ENCODE data around the gene ADAT2.
A peak's percentile ranks its signal among the peaks of the same experiment; 100 is the strongest.
"Not testable (repeated sequence)": the region's sequence is repeated elsewhere in the genome, so short reads cannot be mapped to it uniquely, and the experiment has no call there.

The ADAT2 gene

DNA sequence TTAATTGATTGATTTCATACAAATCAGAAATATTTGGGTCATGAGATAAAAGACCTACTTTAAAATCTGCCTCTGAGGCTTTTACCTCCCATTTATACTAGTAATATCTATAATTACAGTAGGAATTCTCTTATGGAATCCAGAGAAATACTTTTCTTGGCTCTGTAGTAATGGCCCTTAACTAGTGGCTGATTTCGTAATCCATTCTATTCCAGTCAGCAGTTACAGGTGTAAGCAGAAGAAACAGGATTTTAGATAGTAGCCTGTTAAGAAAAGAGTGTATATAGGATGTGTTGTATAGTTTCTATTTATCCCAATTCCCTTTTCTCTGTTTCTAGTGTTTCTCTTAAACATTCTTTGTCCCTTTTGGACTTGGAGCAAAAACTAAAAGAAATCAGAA, 21.3 kb upstream of the ADAT2 start:
- Histone ChIP-seq H3K9ac (ENCODE audit: low read length in 5 of 5) (no peak overlapping the region), H3K4me1 (ENCODE audit: control insufficient read depth in 5 of 5, insufficient read depth in 5 of 5, low read length in 5 of 5) (no peaks in the 10 kb centered on the region), H3K4me3 (ENCODE audit: low read depth in 1 of 5, low read length in 5 of 5) (no peak overlapping the region), H3K9me3 (ENCODE audit: control insufficient read depth in 5 of 5, low read length in 5 of 5) (no peaks in the 10 kb centered on the region), H3K27me3 (ENCODE audit: control insufficient read depth in 5 of 5, insufficient read depth in 4 of 5, low read length in 5 of 5) (no peaks in the 10 kb centered on the region), H3K27ac (ENCODE audit: low read depth, low read length) (no peak overlapping the region), H3K36me3 (ENCODE audit: control insufficient read depth in 5 of 5, insufficient read depth in 5 of 5, low read length in 5 of 5) (peaks cover 28 to 39% (median 34%) of the 10 kb centered on the region in 5 donors)

DNA sequence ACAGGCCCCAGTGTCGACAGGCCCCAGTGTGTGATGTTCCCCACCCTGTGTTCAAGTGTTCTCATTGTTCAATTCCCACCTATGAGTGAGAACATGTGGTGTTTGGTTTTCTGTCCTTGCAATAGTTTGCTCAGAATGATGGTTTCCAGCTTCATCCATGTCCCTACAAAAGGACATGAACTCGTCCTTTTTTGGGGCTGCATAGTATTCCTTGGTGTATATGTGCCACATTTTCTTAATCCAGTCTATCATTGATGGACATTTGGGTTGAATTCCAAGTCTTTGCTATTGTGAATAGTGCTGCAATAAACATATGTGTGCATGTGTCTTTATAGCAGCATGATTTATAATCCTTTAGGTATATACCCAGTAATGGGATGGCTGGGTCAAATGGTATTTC, 18.3 kb upstream of the ADAT2 start:
- H3K36me3 ChIP-seq (ENCODE audit: control insufficient read depth in 5 of 5, insufficient read depth in 5 of 5, low read length in 5 of 5) = peaks cover 12 to 30% (median 25%) of the 10 kb centered on the region in 5 donors
- not testable (repeated sequence) for H3K27me3 ChIP-seq (ENCODE audit: control insufficient read depth in 5 of 5, insufficient read depth in 4 of 5, low read length in 5 of 5); H3K9me3 ChIP-seq (ENCODE audit: control insufficient read depth in 5 of 5, low read length in 5 of 5); H3K9ac ChIP-seq (ENCODE audit: low read length in 5 of 5); H3K4me1 ChIP-seq (ENCODE audit: control insufficient read depth in 5 of 5, insufficient read depth in 5 of 5, low read length in 5 of 5); H3K4me3 ChIP-seq (ENCODE audit: low read depth in 1 of 5, low read length in 5 of 5); H3K27ac ChIP-seq (ENCODE audit: low read depth, low read length)

DNA sequence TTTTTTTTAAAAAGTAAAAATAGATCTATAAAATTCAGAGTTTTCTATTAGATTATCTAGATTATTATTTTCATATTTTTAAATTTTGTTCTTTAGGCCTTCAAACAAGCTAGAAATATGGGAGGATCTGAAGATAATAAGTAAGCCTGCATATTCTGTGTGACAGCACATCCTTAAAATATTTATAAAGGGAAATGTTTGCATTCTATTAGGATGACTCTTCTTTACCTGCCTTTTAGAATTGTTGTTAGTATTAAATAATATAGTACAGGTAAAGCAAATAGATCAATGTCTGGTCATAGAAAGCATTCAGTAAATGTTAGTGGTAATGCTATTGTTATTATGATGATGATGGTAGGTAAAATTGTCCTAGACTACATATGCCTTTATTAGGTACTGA, 17.5 kb upstream of the ADAT2 start:
- Histone ChIP-seq H3K9me3 (ENCODE audit: control insufficient read depth in 5 of 5, low read length in 5 of 5) (no peaks in the 10 kb centered on the region), H3K27ac (ENCODE audit: low read depth, low read length) (no peak overlapping the region), H3K27me3 (ENCODE audit: control insufficient read depth in 5 of 5, insufficient read depth in 4 of 5, low read length in 5 of 5) (no peaks in the 10 kb centered on the region), H3K4me1 (ENCODE audit: control insufficient read depth in 5 of 5, insufficient read depth in 5 of 5, low read length in 5 of 5) (no peaks in the 10 kb centered on the region), H3K36me3 (ENCODE audit: control insufficient read depth in 5 of 5, insufficient read depth in 5 of 5, low read length in 5 of 5) (peaks cover 14 to 34% (median 22%) of the 10 kb centered on the region in 5 donors), H3K4me3 (ENCODE audit: low read depth in 1 of 5, low read length in 5 of 5) (no peak overlapping the region), H3K9ac (ENCODE audit: low read length in 5 of 5) (no peak overlapping the region)

DNA sequence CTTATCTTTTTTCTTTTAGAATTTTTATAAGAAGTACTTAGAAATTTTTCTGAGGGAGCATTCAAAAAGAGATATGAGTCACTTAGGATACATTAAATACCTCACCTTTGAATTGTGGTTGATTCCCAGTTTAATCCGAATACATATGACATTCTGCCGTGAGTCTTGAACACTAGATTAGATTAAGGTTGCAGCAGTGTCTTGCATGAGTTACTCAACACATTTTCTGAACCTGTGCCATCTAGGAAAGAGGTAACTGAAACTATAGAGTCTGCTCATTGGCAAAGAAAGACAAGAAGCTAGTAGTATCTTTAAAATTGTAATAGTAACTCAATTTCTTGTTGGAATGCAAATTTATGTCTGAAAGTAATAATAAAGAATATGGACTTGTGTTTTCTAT, 15.1 kb upstream of the ADAT2 start:
- Histone ChIP-seq H3K27me3 (ENCODE audit: control insufficient read depth in 5 of 5, insufficient read depth in 4 of 5, low read length in 5 of 5) (no peaks in the 10 kb centered on the region), H3K27ac (ENCODE audit: low read depth, low read length) (no peak overlapping the region), H3K36me3 (ENCODE audit: control insufficient read depth in 5 of 5, insufficient read depth in 5 of 5, low read length in 5 of 5) (peaks cover 17 to 26% (median 20%) of the 10 kb centered on the region in 5 donors), H3K9ac (ENCODE audit: low read length in 5 of 5) (no peak overlapping the region), H3K4me3 (ENCODE audit: low read depth in 1 of 5, low read length in 5 of 5) (no peak overlapping the region), H3K9me3 (ENCODE audit: control insufficient read depth in 5 of 5, low read length in 5 of 5) (no peaks in the 10 kb centered on the region), H3K4me1 (ENCODE audit: control insufficient read depth in 5 of 5, insufficient read depth in 5 of 5, low read length in 5 of 5) (no peaks in the 10 kb centered on the region)

DNA sequence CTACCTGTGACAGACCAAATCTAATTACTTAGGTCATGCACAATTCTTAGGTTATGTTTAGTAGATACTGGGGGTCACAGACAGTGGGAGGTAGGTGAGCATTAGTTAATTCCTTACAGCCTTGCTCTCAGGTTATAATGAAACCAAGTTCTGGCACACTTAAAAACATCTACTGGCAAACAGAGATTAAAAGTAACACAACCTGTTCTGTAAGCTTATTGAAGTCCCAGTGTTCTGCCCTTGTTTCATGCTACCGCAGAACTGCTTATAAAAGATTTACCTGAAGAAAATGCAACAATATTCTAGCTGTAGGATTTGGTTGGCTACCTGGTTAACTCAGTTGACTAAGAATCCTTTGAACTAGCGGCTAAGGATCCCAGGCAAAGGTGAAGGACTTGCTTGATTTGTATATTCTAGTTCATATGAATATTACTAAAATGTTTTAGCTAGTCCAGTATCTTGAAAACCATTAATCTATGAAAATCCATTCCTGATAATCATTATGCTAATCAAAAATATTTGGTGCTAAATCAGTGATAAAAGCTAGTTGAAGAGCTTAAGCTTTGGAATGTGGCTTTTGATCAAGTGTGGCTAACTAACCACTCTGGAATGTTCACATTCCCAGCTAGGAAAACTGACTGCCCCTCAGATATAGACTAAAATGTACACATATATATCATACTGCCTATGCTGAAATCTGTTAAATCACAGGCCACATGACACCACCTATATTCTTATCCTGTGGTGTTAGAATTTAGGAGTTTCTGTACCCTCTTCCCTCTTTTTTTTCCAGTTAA, 7.3 kb upstream of the ADAT2 start:
- H3K36me3 ChIP-seq (ENCODE audit: control insufficient read depth in 5 of 5, insufficient read depth in 5 of 5, low read length in 5 of 5) = peaks cover 11 to 15% (median 14%) of the 10 kb centered on the region in 5 donors
- no peak overlapping the region for H3K27ac ChIP-seq (ENCODE audit: low read depth, low read length)
- no peak overlapping the region for H3K9ac ChIP-seq (ENCODE audit: low read length in 5 of 5)
- H3K9me3 ChIP-seq (ENCODE audit: control insufficient read depth in 5 of 5, low read length in 5 of 5) = no peaks in the 10 kb centered on the region
- H3K4me1 ChIP-seq (ENCODE audit: control insufficient read depth in 5 of 5, insufficient read depth in 5 of 5, low read length in 5 of 5) = no peaks in the 10 kb centered on the region
- H3K4me3 ChIP-seq (ENCODE audit: low read depth in 1 of 5, low read length in 5 of 5) = no peak overlapping the region
- no peaks in the 10 kb centered on the region for H3K27me3 ChIP-seq (ENCODE audit: control insufficient read depth in 5 of 5, insufficient read depth in 4 of 5, low read length in 5 of 5)

DNA sequence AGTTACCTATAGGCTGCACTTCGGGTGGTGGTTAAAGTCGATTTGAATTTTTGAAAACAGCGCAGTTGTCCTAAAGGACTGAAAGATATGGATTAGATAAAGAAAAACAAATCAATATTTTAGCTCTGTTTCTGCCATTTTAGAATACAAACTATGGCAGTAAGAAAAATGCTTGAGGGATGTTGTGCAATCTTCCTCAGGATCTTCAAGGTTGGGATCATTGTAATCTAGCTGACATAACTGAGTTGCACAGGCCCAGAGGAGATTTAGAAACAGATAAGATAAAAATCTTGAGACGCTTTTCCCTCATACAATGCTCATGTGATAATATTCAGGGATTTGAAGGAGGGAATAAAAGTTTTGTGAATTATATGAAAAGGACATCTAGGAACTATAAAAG, 1.0 kb upstream of the ADAT2 start:
- Histone ChIP-seq H3K4me1 (ENCODE audit: control insufficient read depth in 5 of 5, insufficient read depth in 5 of 5, low read length in 5 of 5) (peaks cover 0 to 28% (median 24%) of the 10 kb centered on the region in 5 donors), H3K27me3 (ENCODE audit: control insufficient read depth in 5 of 5, insufficient read depth in 4 of 5, low read length in 5 of 5) (no peaks in the 10 kb centered on the region), H3K36me3 (ENCODE audit: control insufficient read depth in 5 of 5, insufficient read depth in 5 of 5, low read length in 5 of 5) (peaks cover 0 to 4% (median 3%) of the 10 kb centered on the region in 5 donors), H3K27ac (ENCODE audit: low read depth, low read length) (peak overlapping the region; percentile 73), H3K9me3 (ENCODE audit: control insufficient read depth in 5 of 5, low read length in 5 of 5) (no peaks in the 10 kb centered on the region), H3K4me3 (ENCODE audit: low read depth in 1 of 5, low read length in 5 of 5) (peak overlapping the region; percentile 89 to 98 (median 92)), H3K9ac (ENCODE audit: low read length in 5 of 5) (peak overlapping the region; percentile 75 to 95 (median 88))

DNA sequence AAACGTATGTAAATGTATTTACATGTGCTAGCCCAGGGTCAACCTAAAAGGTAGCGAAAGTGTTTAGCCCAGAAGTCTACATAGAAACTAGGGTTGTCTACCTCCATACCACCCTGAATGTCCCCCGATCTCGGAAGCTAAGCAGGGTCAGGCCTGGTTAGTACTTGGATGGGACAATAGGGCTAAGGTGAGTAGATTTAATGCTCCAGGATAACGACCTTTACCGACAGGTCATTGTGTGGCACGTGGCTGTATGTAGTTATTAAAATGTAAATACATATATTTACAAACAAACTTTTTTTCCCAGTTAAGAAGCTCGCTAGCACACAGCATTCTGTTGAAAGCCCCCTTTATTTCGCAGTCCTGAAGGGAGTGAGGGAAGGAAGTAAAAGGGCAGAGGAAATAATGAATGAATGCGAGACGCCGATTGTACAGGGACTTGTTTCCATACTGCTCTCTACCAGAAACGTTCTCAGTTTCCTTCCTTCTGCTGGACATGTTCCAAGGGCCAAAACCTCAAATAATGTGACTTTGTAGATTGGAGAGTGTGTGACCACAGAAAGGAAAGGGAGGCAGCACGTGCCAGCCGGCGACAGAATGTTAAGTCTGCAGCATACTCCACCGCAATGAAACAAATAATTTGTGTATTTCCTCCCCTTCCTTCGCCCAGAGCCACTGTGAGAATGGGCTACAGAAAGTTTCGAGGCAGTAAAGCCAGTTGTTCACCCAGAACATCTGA, 612 bp downstream of the ADAT2 start:
- Histone ChIP-seq H3K9ac (ENCODE audit: low read length in 5 of 5) (peak overlapping the region; percentile 62 to 95 (median 93)), H3K27me3 (ENCODE audit: control insufficient read depth in 5 of 5, insufficient read depth in 4 of 5, low read length in 5 of 5) (no peaks in the 10 kb centered on the region), H3K27ac (ENCODE audit: low read depth, low read length) (peak overlapping the region; percentile 73), H3K4me1 (ENCODE audit: control insufficient read depth in 5 of 5, insufficient read depth in 5 of 5, low read length in 5 of 5) (peaks cover 0 to 28% (median 24%) of the 10 kb centered on the region in 5 donors), H3K36me3 (ENCODE audit: control insufficient read depth in 5 of 5, insufficient read depth in 5 of 5, low read length in 5 of 5) (peaks cover 0 to 4% (median 3%) of the 10 kb centered on the region in 5 donors), H3K9me3 (ENCODE audit: control insufficient read depth in 5 of 5, low read length in 5 of 5) (no peaks in the 10 kb centered on the region), H3K4me3 (ENCODE audit: low read depth in 1 of 5, low read length in 5 of 5) (peak overlapping the region; percentile 89 to 98 (median 93))

DNA sequence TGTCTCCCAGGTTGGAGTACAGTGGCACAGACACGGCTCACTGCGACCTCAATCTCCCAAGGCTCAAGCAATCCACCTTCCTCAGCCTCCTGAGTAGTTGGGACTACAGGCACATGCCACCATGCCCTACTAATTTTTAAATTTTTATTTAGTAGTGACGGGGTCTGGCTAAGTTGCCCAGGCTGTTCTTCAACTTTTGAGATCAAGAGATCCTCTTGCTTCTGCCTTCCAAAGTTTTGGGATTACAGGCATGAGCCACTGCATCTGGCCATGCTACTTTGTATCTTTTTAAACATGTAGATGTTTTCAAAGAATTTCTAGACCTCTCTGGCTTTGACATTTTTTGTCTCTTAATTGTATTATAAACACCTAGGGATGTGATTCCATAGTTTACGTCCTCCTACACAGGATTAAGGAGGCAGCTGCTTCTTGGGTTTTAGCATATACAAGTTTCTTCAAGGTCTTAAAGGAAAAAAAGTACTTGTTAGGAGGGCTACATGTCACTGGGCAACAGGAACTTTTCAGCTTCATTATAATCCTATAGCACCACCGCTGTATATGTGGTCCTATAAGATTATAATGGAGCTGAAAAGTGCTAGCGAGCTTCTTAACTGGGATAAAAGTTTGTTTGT, 1.3 kb downstream of the ADAT2 start:
- no peaks in the 10 kb centered on the region for H3K9me3 ChIP-seq (ENCODE audit: control insufficient read depth in 5 of 5, low read length in 5 of 5)
- no peak overlapping the region for H3K27ac ChIP-seq (ENCODE audit: low read depth, low read length)
- H3K9ac ChIP-seq (ENCODE audit: low read length in 5 of 5) = peak overlapping the region; percentile 62 to 95 (median 93)
- H3K4me3 ChIP-seq (ENCODE audit: low read depth in 1 of 5, low read length in 5 of 5) = peak overlapping the region; percentile 89 to 98 (median 93)
- H3K4me1 ChIP-seq (ENCODE audit: control insufficient read depth in 5 of 5, insufficient read depth in 5 of 5, low read length in 5 of 5) = peaks cover 0 to 28% (median 24%) of the 10 kb centered on the region in 5 donors
- H3K36me3 ChIP-seq (ENCODE audit: control insufficient read depth in 5 of 5, insufficient read depth in 5 of 5, low read length in 5 of 5) = peaks cover 0 to 4% (median 0%) of the 10 kb centered on the region in 5 donors
- H3K27me3 ChIP-seq (ENCODE audit: control insufficient read depth in 5 of 5, insufficient read depth in 4 of 5, low read length in 5 of 5) = no peaks in the 10 kb centered on the region

DNA sequence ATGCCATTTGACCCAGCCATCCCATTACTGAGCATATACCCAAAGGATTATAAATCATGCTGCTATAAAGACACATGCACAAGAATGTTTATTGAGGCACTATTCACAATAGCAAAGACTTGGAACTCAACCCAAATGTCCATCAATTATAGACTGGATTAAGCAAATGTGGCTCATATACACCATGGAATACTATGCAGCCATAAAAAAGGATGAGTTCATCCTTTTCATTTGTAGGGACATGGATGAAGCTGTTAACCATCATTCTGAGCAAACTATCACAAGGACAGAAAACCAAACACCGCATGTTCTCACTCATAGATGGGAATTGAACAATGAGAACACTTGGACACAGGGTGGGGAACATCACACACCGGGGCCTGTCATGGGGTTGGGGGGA, 2.6 kb downstream of the ADAT2 start:
- H3K9ac ChIP-seq (ENCODE audit: low read length in 5 of 5); H3K9me3 ChIP-seq (ENCODE audit: control insufficient read depth in 5 of 5, low read length in 5 of 5); H3K4me3 ChIP-seq (ENCODE audit: low read depth in 1 of 5, low read length in 5 of 5); H3K27ac ChIP-seq (ENCODE audit: low read depth, low read length); H3K36me3 ChIP-seq (ENCODE audit: control insufficient read depth in 5 of 5, insufficient read depth in 5 of 5, low read length in 5 of 5); H3K27me3 ChIP-seq (ENCODE audit: control insufficient read depth in 5 of 5, insufficient read depth in 4 of 5, low read length in 5 of 5): not testable (repeated sequence)
- H3K4me1 ChIP-seq (ENCODE audit: control insufficient read depth in 5 of 5, insufficient read depth in 5 of 5, low read length in 5 of 5) = peaks cover 0 to 28% (median 24%) of the 10 kb centered on the region in 5 donors

DNA sequence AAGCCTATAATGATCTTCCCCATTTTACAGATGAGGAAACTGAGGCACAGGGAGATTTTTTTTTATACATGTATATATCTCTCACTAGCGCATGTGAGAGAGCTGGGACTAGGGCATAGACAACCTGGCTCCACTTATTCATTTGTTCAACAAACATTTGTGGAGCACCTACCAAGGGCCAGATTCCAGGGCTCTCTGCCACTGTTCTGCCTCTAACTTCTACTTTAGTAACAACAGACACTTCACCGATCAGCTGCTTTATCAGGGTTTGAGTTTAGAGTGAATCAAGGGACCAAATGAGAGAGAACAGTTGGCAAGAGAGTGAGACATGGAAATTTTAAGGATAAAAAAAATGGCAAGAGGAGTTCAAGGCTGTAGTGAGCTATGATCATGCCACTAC, 7.4 kb downstream of the ADAT2 start:
- Histone ChIP-seq H3K9ac (ENCODE audit: low read length in 5 of 5) (no peak overlapping the region), H3K27ac (ENCODE audit: low read depth, low read length) (no peak overlapping the region), H3K9me3 (ENCODE audit: control insufficient read depth in 5 of 5, low read length in 5 of 5) (no peaks in the 10 kb centered on the region), H3K27me3 (ENCODE audit: control insufficient read depth in 5 of 5, insufficient read depth in 4 of 5, low read length in 5 of 5) (no peaks in the 10 kb centered on the region), H3K4me1 (ENCODE audit: control insufficient read depth in 5 of 5, insufficient read depth in 5 of 5, low read length in 5 of 5) (no peaks in the 10 kb centered on the region), H3K36me3 (ENCODE audit: control insufficient read depth in 5 of 5, insufficient read depth in 5 of 5, low read length in 5 of 5) (peaks cover 0 to 11% (median 0%) of the 10 kb centered on the region in 5 donors), H3K4me3 (ENCODE audit: low read depth in 1 of 5, low read length in 5 of 5) (no peak overlapping the region)
